Ovary (tissue), 3 donors: Measurements from ENCODE around the gene SLC1A4.

Experiments used
- EP300 ChIP-seq: sonication (generic); formaldehyde crosslinking; IDR thresholded peaks from one replicate; pipeline ENCODE4 v1.6.1; 2017; ENCODE audit warnings: antibody characterized with exemption
- POLR2A ChIP-seq: fragments of 450-650 bp; IDR thresholded peaks from one replicate; pipeline ENCODE4 v1.6.1; 2017; ENCODE audit warnings: antibody characterized with exemption, mild to moderate bottlenecking, moderate library complexity
- TF ChIP-seq, protein P1 (sequence below), 3 donors: fragments of 450-650 bp in 2 of 3; fragments of 200-600 bp in 1 of 3; IDR thresholded peaks; one replicate each; pipeline versions ENCODE4 v1.5.1 to v1.8.0; 2016 to 2022; ENCODE audit warnings: antibody characterized with exemption in 3 of 3, mild to moderate bottlenecking in 1 of 3
- donor health status: DM: no; HTN: no; CAD: no.

DNA sequence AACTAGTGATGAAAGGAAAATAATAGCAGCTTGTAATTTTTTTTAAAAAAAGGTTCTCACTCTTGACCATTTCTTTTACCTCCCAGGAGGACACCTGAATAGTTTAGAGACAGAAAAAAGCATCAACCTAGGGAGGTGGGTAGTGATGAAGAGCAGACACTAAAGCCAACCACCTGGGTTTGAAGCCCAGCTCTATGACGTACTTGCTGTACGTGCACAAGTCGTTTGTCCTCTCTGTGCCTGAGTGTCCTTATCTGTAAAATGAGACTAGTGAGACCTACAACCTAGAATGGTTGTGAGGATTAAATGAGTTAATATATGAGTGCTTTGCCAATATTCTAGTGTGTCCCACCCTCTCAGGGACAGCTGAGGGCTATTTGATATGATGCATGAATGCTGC, 5.8 kb downstream of the SLC1A4 start:
- TF ChIP-seq, protein P1, sequence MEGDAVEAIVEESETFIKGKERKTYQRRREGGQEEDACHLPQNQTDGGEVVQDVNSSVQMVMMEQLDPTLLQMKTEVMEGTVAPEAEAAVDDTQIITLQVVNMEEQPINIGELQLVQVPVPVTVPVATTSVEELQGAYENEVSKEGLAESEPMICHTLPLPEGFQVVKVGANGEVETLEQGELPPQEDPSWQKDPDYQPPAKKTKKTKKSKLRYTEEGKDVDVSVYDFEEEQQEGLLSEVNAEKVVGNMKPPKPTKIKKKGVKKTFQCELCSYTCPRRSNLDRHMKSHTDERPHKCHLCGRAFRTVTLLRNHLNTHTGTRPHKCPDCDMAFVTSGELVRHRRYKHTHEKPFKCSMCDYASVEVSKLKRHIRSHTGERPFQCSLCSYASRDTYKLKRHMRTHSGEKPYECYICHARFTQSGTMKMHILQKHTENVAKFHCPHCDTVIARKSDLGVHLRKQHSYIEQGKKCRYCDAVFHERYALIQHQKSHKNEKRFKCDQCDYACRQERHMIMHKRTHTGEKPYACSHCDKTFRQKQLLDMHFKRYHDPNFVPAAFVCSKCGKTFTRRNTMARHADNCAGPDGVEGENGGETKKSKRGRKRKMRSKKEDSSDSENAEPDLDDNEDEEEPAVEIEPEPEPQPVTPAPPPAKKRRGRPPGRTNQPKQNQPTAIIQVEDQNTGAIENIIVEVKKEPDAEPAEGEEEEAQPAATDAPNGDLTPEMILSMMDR (IDR thresholded peaks at IDR 0.05), result no peak
- TF ChIP-seq POLR2A (no peak), EP300 (no peak)
